Measurements from ENCODE around the gene SHC3.

DNA sequence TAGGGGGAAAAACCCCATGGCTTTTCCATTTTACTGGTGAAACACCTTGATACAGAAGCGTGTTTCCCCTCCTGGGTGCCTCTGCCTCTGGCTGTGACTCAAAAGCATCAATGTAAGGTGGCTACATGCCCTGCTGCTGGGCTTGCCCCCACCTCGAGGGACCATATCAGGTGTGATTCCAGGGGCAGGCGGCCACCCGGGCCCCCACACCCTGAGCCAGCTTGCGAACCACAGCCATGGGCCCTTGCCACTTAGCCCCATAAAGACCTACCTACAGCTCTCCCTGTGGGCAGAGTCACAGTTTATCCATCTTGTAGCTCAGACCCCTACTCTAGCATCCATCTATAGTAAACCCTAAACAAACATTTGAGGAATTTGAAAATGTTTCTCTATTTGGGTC lies 10.8 kb downstream of the SHC3 start:
- TF ChIP-seq, protein P1, sequence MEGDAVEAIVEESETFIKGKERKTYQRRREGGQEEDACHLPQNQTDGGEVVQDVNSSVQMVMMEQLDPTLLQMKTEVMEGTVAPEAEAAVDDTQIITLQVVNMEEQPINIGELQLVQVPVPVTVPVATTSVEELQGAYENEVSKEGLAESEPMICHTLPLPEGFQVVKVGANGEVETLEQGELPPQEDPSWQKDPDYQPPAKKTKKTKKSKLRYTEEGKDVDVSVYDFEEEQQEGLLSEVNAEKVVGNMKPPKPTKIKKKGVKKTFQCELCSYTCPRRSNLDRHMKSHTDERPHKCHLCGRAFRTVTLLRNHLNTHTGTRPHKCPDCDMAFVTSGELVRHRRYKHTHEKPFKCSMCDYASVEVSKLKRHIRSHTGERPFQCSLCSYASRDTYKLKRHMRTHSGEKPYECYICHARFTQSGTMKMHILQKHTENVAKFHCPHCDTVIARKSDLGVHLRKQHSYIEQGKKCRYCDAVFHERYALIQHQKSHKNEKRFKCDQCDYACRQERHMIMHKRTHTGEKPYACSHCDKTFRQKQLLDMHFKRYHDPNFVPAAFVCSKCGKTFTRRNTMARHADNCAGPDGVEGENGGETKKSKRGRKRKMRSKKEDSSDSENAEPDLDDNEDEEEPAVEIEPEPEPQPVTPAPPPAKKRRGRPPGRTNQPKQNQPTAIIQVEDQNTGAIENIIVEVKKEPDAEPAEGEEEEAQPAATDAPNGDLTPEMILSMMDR (conservative IDR thresholded peaks at IDR 0.05; ENCODE audit: low read depth in 2 of 2) = no peak
- no peak for TF ChIP-seq ZNF114 (CRISPR knock-in tag; IDR thresholded peaks at IDR 0.05)
- no peak for TF ChIP-seq EZH2phosphoT487 (IDR thresholded peaks at IDR 0.05; ENCODE audit: unreplicated experiment)
- TF ChIP-seq EZH2 (IDR thresholded peaks at IDR 0.05; ENCODE audit: low read depth, unreplicated experiment) = no peak
- no peak for TF ChIP-seq POLR2AphosphoS5 (IDR thresholded peaks at IDR 0.05; ENCODE audit: low read depth)
- TF ChIP-seq, protein P2, sequence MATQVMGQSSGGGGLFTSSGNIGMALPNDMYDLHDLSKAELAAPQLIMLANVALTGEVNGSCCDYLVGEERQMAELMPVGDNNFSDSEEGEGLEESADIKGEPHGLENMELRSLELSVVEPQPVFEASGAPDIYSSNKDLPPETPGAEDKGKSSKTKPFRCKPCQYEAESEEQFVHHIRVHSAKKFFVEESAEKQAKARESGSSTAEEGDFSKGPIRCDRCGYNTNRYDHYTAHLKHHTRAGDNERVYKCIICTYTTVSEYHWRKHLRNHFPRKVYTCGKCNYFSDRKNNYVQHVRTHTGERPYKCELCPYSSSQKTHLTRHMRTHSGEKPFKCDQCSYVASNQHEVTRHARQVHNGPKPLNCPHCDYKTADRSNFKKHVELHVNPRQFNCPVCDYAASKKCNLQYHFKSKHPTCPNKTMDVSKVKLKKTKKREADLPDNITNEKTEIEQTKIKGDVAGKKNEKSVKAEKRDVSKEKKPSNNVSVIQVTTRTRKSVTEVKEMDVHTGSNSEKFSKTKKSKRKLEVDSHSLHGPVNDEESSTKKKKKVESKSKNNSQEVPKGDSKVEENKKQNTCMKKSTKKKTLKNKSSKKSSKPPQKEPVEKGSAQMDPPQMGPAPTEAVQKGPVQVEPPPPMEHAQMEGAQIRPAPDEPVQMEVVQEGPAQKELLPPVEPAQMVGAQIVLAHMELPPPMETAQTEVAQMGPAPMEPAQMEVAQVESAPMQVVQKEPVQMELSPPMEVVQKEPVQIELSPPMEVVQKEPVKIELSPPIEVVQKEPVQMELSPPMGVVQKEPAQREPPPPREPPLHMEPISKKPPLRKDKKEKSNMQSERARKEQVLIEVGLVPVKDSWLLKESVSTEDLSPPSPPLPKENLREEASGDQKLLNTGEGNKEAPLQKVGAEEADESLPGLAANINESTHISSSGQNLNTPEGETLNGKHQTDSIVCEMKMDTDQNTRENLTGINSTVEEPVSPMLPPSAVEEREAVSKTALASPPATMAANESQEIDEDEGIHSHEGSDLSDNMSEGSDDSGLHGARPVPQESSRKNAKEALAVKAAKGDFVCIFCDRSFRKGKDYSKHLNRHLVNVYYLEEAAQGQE (IDR thresholded peaks at IDR 0.05; ENCODE audit: unreplicated experiment) = no peak
- TF ChIP-seq NANOG (IDR thresholded peaks at IDR 0.05; ENCODE audit: borderline replicate concordance) = no peak
- no peak for TF ChIP-seq JUNB (IDR thresholded peaks at IDR 0.05; ENCODE audit: unreplicated experiment)
- no peak for TF ChIP-seq CREB1 (CRISPR knock-in tag; IDR thresholded peaks at IDR 0.05; ENCODE audit: low read depth)
- TF ChIP-seq, protein P3, sequence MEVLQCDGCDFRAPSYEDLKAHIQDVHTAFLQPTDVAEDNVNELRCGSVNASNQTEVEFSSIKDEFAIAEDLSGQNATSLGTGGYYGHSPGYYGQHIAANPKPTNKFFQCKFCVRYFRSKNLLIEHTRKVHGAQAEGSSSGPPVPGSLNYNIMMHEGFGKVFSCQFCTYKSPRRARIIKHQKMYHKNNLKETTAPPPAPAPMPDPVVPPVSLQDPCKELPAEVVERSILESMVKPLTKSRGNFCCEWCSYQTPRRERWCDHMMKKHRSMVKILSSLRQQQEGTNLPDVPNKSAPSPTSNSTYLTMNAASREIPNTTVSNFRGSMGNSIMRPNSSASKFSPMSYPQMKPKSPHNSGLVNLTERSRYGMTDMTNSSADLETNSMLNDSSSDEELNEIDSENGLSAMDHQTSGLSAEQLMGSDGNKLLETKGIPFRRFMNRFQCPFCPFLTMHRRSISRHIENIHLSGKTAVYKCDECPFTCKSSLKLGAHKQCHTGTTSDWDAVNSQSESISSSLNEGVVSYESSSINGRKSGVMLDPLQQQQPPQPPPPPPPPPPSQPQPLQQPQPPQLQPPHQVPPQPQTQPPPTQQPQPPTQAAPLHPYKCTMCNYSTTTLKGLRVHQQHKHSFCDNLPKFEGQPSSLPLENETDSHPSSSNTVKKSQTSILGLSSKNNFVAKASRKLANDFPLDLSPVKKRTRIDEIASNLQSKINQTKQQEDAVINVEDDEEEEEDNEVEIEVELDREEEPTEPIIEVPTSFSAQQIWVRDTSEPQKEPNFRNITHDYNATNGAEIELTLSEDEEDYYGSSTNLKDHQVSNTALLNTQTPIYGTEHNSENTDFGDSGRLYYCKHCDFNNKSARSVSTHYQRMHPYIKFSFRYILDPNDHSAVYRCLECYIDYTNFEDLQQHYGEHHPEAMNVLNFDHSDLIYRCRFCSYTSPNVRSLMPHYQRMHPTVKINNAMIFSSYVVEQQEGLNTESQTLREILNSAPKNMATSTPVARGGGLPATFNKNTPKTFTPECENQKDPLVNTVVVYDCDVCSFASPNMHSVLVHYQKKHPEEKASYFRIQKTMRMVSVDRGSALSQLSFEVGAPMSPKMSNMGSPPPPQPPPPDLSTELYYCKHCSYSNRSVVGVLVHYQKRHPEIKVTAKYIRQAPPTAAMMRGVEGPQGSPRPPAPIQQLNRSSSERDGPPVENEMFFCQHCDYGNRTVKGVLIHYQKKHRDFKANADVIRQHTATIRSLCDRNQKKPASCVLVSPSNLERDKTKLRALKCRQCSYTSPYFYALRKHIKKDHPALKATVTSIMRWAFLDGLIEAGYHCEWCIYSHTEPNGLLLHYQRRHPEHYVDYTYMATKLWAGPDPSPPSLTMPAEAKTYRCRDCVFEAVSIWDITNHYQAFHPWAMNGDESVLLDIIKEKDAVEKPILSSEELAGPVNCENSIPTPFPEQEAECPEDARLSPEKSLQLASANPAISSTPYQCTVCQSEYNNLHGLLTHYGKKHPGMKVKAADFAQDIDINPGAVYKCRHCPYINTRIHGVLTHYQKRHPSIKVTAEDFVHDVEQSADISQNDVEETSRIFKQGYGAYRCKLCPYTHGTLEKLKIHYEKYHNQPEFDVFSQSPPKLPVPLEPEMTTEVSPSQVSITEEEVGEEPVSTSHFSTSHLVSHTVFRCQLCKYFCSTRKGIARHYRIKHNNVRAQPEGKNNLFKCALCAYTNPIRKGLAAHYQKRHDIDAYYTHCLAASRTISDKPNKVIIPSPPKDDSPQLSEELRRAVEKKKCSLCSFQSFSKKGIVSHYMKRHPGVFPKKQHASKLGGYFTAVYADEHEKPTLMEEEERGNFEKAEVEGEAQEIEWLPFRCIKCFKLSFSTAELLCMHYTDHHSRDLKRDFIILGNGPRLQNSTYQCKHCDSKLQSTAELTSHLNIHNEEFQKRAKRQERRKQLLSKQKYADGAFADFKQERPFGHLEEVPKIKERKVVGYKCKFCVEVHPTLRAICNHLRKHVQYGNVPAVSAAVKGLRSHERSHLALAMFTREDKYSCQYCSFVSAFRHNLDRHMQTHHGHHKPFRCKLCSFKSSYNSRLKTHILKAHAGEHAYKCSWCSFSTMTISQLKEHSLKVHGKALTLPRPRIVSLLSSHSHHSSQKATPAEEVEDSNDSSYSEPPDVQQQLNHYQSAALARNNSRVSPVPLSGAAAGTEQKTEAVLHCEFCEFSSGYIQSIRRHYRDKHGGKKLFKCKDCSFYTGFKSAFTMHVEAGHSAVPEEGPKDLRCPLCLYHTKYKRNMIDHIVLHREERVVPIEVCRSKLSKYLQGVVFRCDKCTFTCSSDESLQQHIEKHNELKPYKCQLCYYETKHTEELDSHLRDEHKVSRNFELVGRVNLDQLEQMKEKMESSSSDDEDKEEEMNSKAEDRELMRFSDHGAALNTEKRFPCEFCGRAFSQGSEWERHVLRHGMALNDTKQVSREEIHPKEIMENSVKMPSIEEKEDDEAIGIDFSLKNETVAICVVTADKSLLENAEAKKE (CRISPR knock-in tag; IDR thresholded peaks at IDR 0.05) = no peak
- TF ChIP-seq, protein P4, sequence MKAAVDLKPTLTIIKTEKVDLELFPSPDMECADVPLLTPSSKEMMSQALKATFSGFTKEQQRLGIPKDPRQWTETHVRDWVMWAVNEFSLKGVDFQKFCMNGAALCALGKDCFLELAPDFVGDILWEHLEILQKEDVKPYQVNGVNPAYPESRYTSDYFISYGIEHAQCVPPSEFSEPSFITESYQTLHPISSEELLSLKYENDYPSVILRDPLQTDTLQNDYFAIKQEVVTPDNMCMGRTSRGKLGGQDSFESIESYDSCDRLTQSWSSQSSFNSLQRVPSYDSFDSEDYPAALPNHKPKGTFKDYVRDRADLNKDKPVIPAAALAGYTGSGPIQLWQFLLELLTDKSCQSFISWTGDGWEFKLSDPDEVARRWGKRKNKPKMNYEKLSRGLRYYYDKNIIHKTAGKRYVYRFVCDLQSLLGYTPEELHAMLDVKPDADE (IDR thresholded peaks at IDR 0.05) = no peak
- no peak for TF ChIP-seq ZNF331 (CRISPR knock-in tag; IDR thresholded peaks at IDR 0.05; ENCODE audit: low read depth)
- TF ChIP-seq STAT1 (IDR thresholded peaks at IDR 0.05; ENCODE audit: unreplicated experiment) = no peak

All from GM23338 (cell line).